ENCODE measurements around the gene SLC45A2. TPM values are rescaled to one million over a fixed set of nuclear protein-coding genes. Genes with fewer than 3 reads are reported as not detected.

The SLC45A2 gene
- total RNA-seq, 2 donors from 2014 or later: not detected

- Mint-ChIP-seq H3K36me3 (ENCODE audit: low read depth) (peaks cover 6% of the 10 kb centered on the region), H3K27ac (no peak overlapping the region), H3K4me1 (peaks cover 21% of the 10 kb centered on the region), H3K4me3 (no peak overlapping the region), H3K27me3 (no peaks in the 10 kb centered on the region)
- ATAC-seq (no peak), DNase-seq (no peak)
- no peaks in the 10 kb centered on the region for H3K9me3 ChIP-seq (ENCODE audit: control insufficient read depth, low read length, poor library complexity, severe bottlenecking)
These were observed 18.3 kb upstream of the SLC45A2 start for GRCh38 chr5:34002629-34003328.

GRCh38 chr5:34001241-34001841 is 16.8 kb upstream of the SLC45A2 start:
- ATAC-seq: no peak
- Mint-ChIP-seq H3K4me1 (peaks cover 13% of the 10 kb centered on the region), H3K36me3 (ENCODE audit: low read depth) (peaks cover 8% of the 10 kb centered on the region), H3K27me3 (no peaks in the 10 kb centered on the region), H3K27ac (no peak overlapping the region), H3K4me3 (no peak overlapping the region)
- DNase-seq: no peak
- no peaks in the 10 kb centered on the region for H3K9me3 ChIP-seq (ENCODE audit: control insufficient read depth, low read length, poor library complexity, severe bottlenecking)

GRCh38 chr5:33999978-34000377 is 15.5 kb upstream of the SLC45A2 start:
- H3K27me3 Mint-ChIP-seq: no peaks in the 10 kb centered on the region
- no peak overlapping the region for H3K4me3 Mint-ChIP-seq
- H3K36me3 Mint-ChIP-seq (ENCODE audit: low read depth): peaks cover 11% of the 10 kb centered on the region
- H3K9me3 ChIP-seq (ENCODE audit: control insufficient read depth, low read length, poor library complexity, severe bottlenecking): no peaks in the 10 kb centered on the region
- peaks cover 10% of the 10 kb centered on the region for H3K4me1 Mint-ChIP-seq
- ATAC-seq (no peak), DNase-seq (no peak)
- no peak overlapping the region for H3K27ac Mint-ChIP-seq

- no peaks in the 10 kb centered on the region for H3K27me3 Mint-ChIP-seq
These were observed 13.0 kb upstream of the SLC45A2 start for GRCh38 chr5:33997331-33997983.

GRCh38 chr5:33995865-33996264 is 11.4 kb upstream of the SLC45A2 start:
- H3K9me3 ChIP-seq (ENCODE audit: control insufficient read depth, low read length, poor library complexity, severe bottlenecking): no peaks in the 10 kb centered on the region
- no peak for DNase-seq
- no peaks in the 10 kb centered on the region for H3K27me3 Mint-ChIP-seq
- H3K4me3 Mint-ChIP-seq: no peak overlapping the region
- no peak overlapping the region for H3K27ac Mint-ChIP-seq
- no peak for ATAC-seq
- peaks cover 8% of the 10 kb centered on the region for H3K36me3 Mint-ChIP-seq (ENCODE audit: low read depth)
- peaks cover 7% of the 10 kb centered on the region for H3K4me1 Mint-ChIP-seq

More at GRCh38 chr5:33997331-33997983, 13.0 kb upstream of the SLC45A2 start:
- H3K4me3 Mint-ChIP-seq: no peak overlapping the region
- H3K27ac Mint-ChIP-seq: no peak overlapping the region
- peaks cover 8% of the 10 kb centered on the region for H3K36me3 Mint-ChIP-seq (ENCODE audit: low read depth)
- H3K9me3 ChIP-seq (ENCODE audit: control insufficient read depth, low read length, poor library complexity, severe bottlenecking): no peaks in the 10 kb centered on the region
- ATAC-seq (peak; percentile 64), DNase-seq (peak in 1 of 3 donors; percentile 6)
- H3K4me1 Mint-ChIP-seq: peaks cover 4% of the 10 kb centered on the region

- no peak for ATAC-seq
These were observed 10.4 kb upstream of the SLC45A2 start for GRCh38 chr5:33994845-33995244.

GRCh38 chr5:33992864-33993263 is 8.4 kb upstream of the SLC45A2 start:
- H3K27me3 Mint-ChIP-seq: no peaks in the 10 kb centered on the region
- H3K27ac Mint-ChIP-seq: peak overlapping the region; percentile 27
- no peak for DNase-seq

More at GRCh38 chr5:33994845-33995244, 10.4 kb upstream of the SLC45A2 start:
- Mint-ChIP-seq H3K36me3 (ENCODE audit: low read depth) (peaks cover 8% of the 10 kb centered on the region), H3K4me3 (no peak overlapping the region), H3K27me3 (no peaks in the 10 kb centered on the region), H3K27ac (no peak overlapping the region), H3K4me1 (peaks cover 7% of the 10 kb centered on the region)
- no peak for DNase-seq
- no peaks in the 10 kb centered on the region for H3K9me3 ChIP-seq (ENCODE audit: control insufficient read depth, low read length, poor library complexity, severe bottlenecking)

GRCh38 chr5:33985447-33985846 is 954 bp upstream of the SLC45A2 start:
- H3K27ac Mint-ChIP-seq: no peak overlapping the region
- no peaks in the 10 kb centered on the region for H3K36me3 Mint-ChIP-seq (ENCODE audit: low read depth)
- H3K9me3 ChIP-seq (ENCODE audit: control insufficient read depth, low read length, poor library complexity, severe bottlenecking): no peaks in the 10 kb centered on the region
- H3K27me3 Mint-ChIP-seq: no peaks in the 10 kb centered on the region
- no peak overlapping the region for H3K4me3 Mint-ChIP-seq
- no peak for ATAC-seq
- H3K4me1 Mint-ChIP-seq: no peaks in the 10 kb centered on the region
- DNase-seq: no peak

More at GRCh38 chr5:33992864-33993263, 8.4 kb upstream of the SLC45A2 start:
- no peaks in the 10 kb centered on the region for H3K9me3 ChIP-seq (ENCODE audit: control insufficient read depth, low read length, poor library complexity, severe bottlenecking)
- Mint-ChIP-seq H3K4me1 (peaks cover 7% of the 10 kb centered on the region), H3K36me3 (ENCODE audit: low read depth) (peaks cover 8% of the 10 kb centered on the region), H3K4me3 (no peak overlapping the region)
- ATAC-seq: no peak

GRCh38 chr5:33984178-33984577 is 315 bp downstream of the SLC45A2 start:
- DNase-seq: no peak
- H3K27me3 Mint-ChIP-seq: peaks cover 1% of the 10 kb centered on the region
- no peak overlapping the region for H3K4me3 Mint-ChIP-seq
- H3K9me3 ChIP-seq (ENCODE audit: control insufficient read depth, low read length, poor library complexity, severe bottlenecking): no peaks in the 10 kb centered on the region
- no peak for ATAC-seq
- no peaks in the 10 kb centered on the region for H3K36me3 Mint-ChIP-seq (ENCODE audit: low read depth)
- no peaks in the 10 kb centered on the region for H3K4me1 Mint-ChIP-seq
- no peak overlapping the region for H3K27ac Mint-ChIP-seq

GRCh38 chr5:33981408-33982162 is 2.9 kb downstream of the SLC45A2 start:
- Mint-ChIP-seq H3K4me1 (no peaks in the 10 kb centered on the region), H3K27me3 (peaks cover 5% of the 10 kb centered on the region), H3K4me3 (no peak overlapping the region), H3K27ac (no peak overlapping the region), H3K36me3 (ENCODE audit: low read depth) (no peaks in the 10 kb centered on the region)
- no peak for DNase-seq
- no peak for ATAC-seq
- no peaks in the 10 kb centered on the region for H3K9me3 ChIP-seq (ENCODE audit: control insufficient read depth, low read length, poor library complexity, severe bottlenecking)

- Mint-ChIP-seq H3K4me3 (no peak overlapping the region), H3K36me3 (ENCODE audit: low read depth) (peaks cover 2% of the 10 kb centered on the region), H3K27ac (no peak overlapping the region), H3K27me3 (peaks cover 7% of the 10 kb centered on the region), H3K4me1 (no peaks in the 10 kb centered on the region)
- ATAC-seq (no peak), DNase-seq (no peak)
- no peaks in the 10 kb centered on the region for H3K9me3 ChIP-seq (ENCODE audit: control insufficient read depth, low read length, poor library complexity, severe bottlenecking)
These were observed 4.5 kb downstream of the SLC45A2 start for GRCh38 chr5:33980030-33980429.

- Mint-ChIP-seq H3K27ac (no peak overlapping the region), H3K4me1 (no peaks in the 10 kb centered on the region), H3K36me3 (ENCODE audit: low read depth) (peaks cover 2% of the 10 kb centered on the region), H3K27me3 (peaks cover 24% of the 10 kb centered on the region), H3K4me3 (no peak overlapping the region)
- H3K9me3 ChIP-seq (ENCODE audit: control insufficient read depth, low read length, poor library complexity, severe bottlenecking): no peaks in the 10 kb centered on the region
- DNase-seq (no peak), ATAC-seq (no peak)
These were observed 6.2 kb downstream of the SLC45A2 start for GRCh38 chr5:33978306-33978705.

GRCh38 chr5:33976307-33976706 is 8.2 kb downstream of the SLC45A2 start:
- Mint-ChIP-seq H3K36me3 (ENCODE audit: low read depth) (peaks cover 2% of the 10 kb centered on the region), H3K4me1 (no peaks in the 10 kb centered on the region)

More at GRCh38 chr5:33976307-33976706, 8.2 kb downstream of the SLC45A2 start:
- DNase-seq (no peak), ATAC-seq (no peak)
- Mint-ChIP-seq H3K27me3 (peaks cover 25% of the 10 kb centered on the region), H3K27ac (no peak overlapping the region), H3K4me3 (no peak overlapping the region)
- no peaks in the 10 kb centered on the region for H3K9me3 ChIP-seq (ENCODE audit: control insufficient read depth, low read length, poor library complexity, severe bottlenecking)
